Smooth muscle cell (in vitro differentiated cells): Measurements from ENCODE around the gene TRIM44. TPM values are rescaled to one million over a fixed set of nuclear protein-coding genes. Genes with fewer than 3 reads are reported as not detected.

Source experiments
- DNase-seq: peaks from one replicate; lab custom pipeline; 2025; ENCODE audit not compliant: unreplicated experiment; lab: John Stamatoyannopoulos, UW
- H2AFZ ChIP-seq: fragments of 200-600 bp; sonication (generic); 2 replicates; pipeline ENCODE4 v1.6.0; 2016; ENCODE audit warnings: antibody characterized with exemption, low read depth, mild to moderate bottlenecking
- H3F3A ChIP-seq: fragments of 200-600 bp; sonication (generic); 2 replicates; pipeline ENCODE4 v1.6.0; 2017; ENCODE audit warnings: antibody characterized with exemption, low read depth
- H3K27ac ChIP-seq: fragments of 200-600 bp; sonication (generic); 2 replicates; pipeline ENCODE4 v1.5.1; 2016; ENCODE audit warnings: low read depth, mild to moderate bottlenecking
- H3K27me3 ChIP-seq: fragments of 200-600 bp; sonication (generic); 2 replicates; pipeline ENCODE4 v1.6.1; 2016; ENCODE audit warnings: low read depth, mild to moderate bottlenecking
- H3K36me3 ChIP-seq: fragments of 200-600 bp; sonication (generic); 2 replicates; pipeline ENCODE4 v1.5.1; 2016; ENCODE audit warnings: low read depth
- H3K4me1 ChIP-seq: fragments of 200-600 bp; sonication (generic); 2 replicates; pipeline ENCODE4 v1.5.1; 2016; ENCODE audit warnings: low read depth
- H3K4me2 ChIP-seq: fragments of 200-600 bp; sonication (generic); 2 replicates; pipeline ENCODE4 v1.6.0; 2016; ENCODE audit warnings: mild to moderate bottlenecking
- H3K4me3 ChIP-seq: fragments of 200-600 bp; sonication (generic); 2 replicates; pipeline ENCODE4 v1.5.1; 2016; ENCODE audit warnings: mild to moderate bottlenecking
- H3K79me2 ChIP-seq: fragments of 200-600 bp; sonication (generic); 2 replicates; pipeline ENCODE4 v1.6.0; 2016; ENCODE audit warnings: low read depth, mild to moderate bottlenecking
- H3K9ac ChIP-seq: fragments of 200-600 bp; sonication (generic); 2 replicates; pipeline ENCODE4 v1.6.0; 2016; ENCODE audit warnings: low read depth
- H3K9me3 ChIP-seq: fragments of 200-600 bp; sonication (generic); replicated peaks from 2 replicates; pipeline ENCODE4 v1.5.1; 2016; ENCODE audit warnings: low read depth
- H4K20me1 ChIP-seq: fragments of 200-600 bp; sonication (generic); 2 replicates; pipeline ENCODE4 v1.6.0; 2016; ENCODE audit warnings: low read depth
- CTCF ChIP-seq: fragments of 200-600 bp; sonication (generic); IDR thresholded peaks from 2 replicates; pipeline ENCODE4 v1.5.1; 2017; ENCODE audit warnings: borderline replicate concordance, mild to moderate bottlenecking, antibody characterized with exemption; ENCODE audit not compliant: insufficient read depth, poor library complexity, severe bottlenecking
- WGBS: methylation state at CpG from one replicate; pipeline ENCODE4 v1.1.7; 2016; ENCODE audit warnings: low lambda C conversion rate; 5-methylcytosine and 5-hydroxymethylcytosine counted together
- polyA plus RNA-seq: library from polyadenylated mRNA; unstranded; fragments of >200 nt; fragmentation: Nextera tagmentation; extraction: Ambion mirVana; gene quantifications from 2 replicates; pipeline ENCODE4 v1.2.1, GENCODE V29; 2016
- total RNA-seq: library from RNA; depleted of rRNA; stranded (reverse); fragments of >200 nt; gene quantifications from 2 replicates; pipeline ENCODE4 v1.2.3, GENCODE V29; 2014

The TRIM44 gene
- total and polyA plus RNA-seq, 2 experiments from 2014 or later, result 20.9 to 32.9 TPM

GRCh38 chr11:35787626-35788025 lies 125.1 kb downstream of the TRIM44 start:
- H3K4me2 ChIP-seq, result peak overlapping the region; percentile 58
- no peak overlapping the region for H2AFZ ChIP-seq
- no peak for TF ChIP-seq CTCF
- peaks cover 35% of the 10 kb centered on the region for H3K79me2 ChIP-seq
- H3K4me1 ChIP-seq, result peaks cover 30% of the 10 kb centered on the region
- no peaks in the 10 kb centered on the region for H3K9me3 ChIP-seq
- no peaks in the 10 kb centered on the region for H3K36me3 ChIP-seq
- H3K27ac ChIP-seq, result peak overlapping the region; percentile 36
- no peak overlapping the region for H3K4me3 ChIP-seq
- peaks cover 99% of the 10 kb centered on the region for H4K20me1 ChIP-seq
- 100% methylated on average over 1 of the region's 1 CpG for WGBS
- no peak for DNase-seq
- no peak overlapping the region for H3K9ac ChIP-seq
- peaks cover 3% of the 10 kb centered on the region for H3F3A ChIP-seq
- no peaks in the 10 kb centered on the region for H3K27me3 ChIP-seq

- H3K9ac ChIP-seq, result no peak overlapping the region
- no peak for TF ChIP-seq CTCF
Observed at GRCh38 chr11:35791088-35791958, 128.7 kb downstream of the TRIM44 start.

GRCh38 chr11:35792148-35792845 lies 129.7 kb downstream of the TRIM44 start:
- no peak overlapping the region for H2AFZ ChIP-seq
- H3F3A ChIP-seq, result peaks cover 9% of the 10 kb centered on the region
- TF ChIP-seq CTCF, result no peak
- WGBS, result 92% methylated on average over 4 of the region's 4 CpGs
- no peaks in the 10 kb centered on the region for H3K36me3 ChIP-seq
- no peak overlapping the region for H3K4me2 ChIP-seq
- no peaks in the 10 kb centered on the region for H3K9me3 ChIP-seq
- peaks cover 21% of the 10 kb centered on the region for H3K4me1 ChIP-seq
- no peaks in the 10 kb centered on the region for H3K27me3 ChIP-seq
- H3K4me3 ChIP-seq, result no peak overlapping the region
- H3K9ac ChIP-seq, result no peak overlapping the region
- no peak overlapping the region for H3K27ac ChIP-seq
- peaks cover 91% of the 10 kb centered on the region for H4K20me1 ChIP-seq
- no peak for DNase-seq
- peaks cover 43% of the 10 kb centered on the region for H3K79me2 ChIP-seq

More at GRCh38 chr11:35791088-35791958, 128.7 kb downstream of the TRIM44 start:
- Histone ChIP-seq H3K4me2 (no peak overlapping the region), H3K27ac (no peak overlapping the region), H2AFZ (no peak overlapping the region), H3K9me3 (no peaks in the 10 kb centered on the region), H3K27me3 (no peaks in the 10 kb centered on the region), H4K20me1 (peaks cover 96% of the 10 kb centered on the region), H3K79me2 (peaks cover 43% of the 10 kb centered on the region), H3F3A (peaks cover 9% of the 10 kb centered on the region), H3K4me1 (peaks cover 23% of the 10 kb centered on the region), H3K4me3 (no peak overlapping the region), H3K36me3 (no peaks in the 10 kb centered on the region)
- WGBS, result 44% methylated on average over 6 of the region's 6 CpGs
- DNase-seq, result no peak
